GM12878 (cell line): Measurements from ENCODE around the gene NDST4. TPM values are rescaled to one million over a fixed set of nuclear protein-coding genes. Genes with fewer than 3 reads are reported as not detected.

Experiments
- ATAC-seq: fragments of 200-7000 bp; cut with Tn5 transposase; 3 replicates; pipeline ENCODE4 v1.9.1; 2020; ENCODE audit warnings: mild to moderate bottlenecking, moderate library complexity
- BruUV-seq: library from RNA; stranded (reverse); fragments of 400-500 nt; replicated peaks from 2 replicates; lab custom pipeline; 2021; lab: Mats Ljungman, UMichigan
- CTCF ChIA-PET: fragments of 300-600 bp; sonication (Branson Sonifier 250); formaldehyde crosslinking; extraction: SDS; loops from one replicate; lab custom pipeline; 2021; ENCODE audit warnings: inconsistent platforms; lab: Yijun Ruan, JAX
- POLR2A ChIA-PET: fragments of 350-600 bp; formaldehyde crosslinking; extraction: SDS; loops from one replicate; lab custom pipeline; 2021; ENCODE audit warnings: inconsistent platforms; lab: Charles Lee
- RAD21 ChIA-PET: fragments of 300-600 bp; sonication (Branson Sonifier 250); formaldehyde crosslinking; loops from one replicate; lab custom pipeline; 2023; ENCODE audit warnings: antibody characterized with exemption; ENCODE audit not compliant: unreplicated experiment; lab: Charles Lee
- SMC1A ChIA-PET: fragments of 300-600 bp; sonication (Branson Sonifier 250); formaldehyde crosslinking; loops from one replicate; lab custom pipeline; 2023; ENCODE audit not compliant: unreplicated experiment, uncharacterized antibody; lab: Charles Lee
- DNase-seq: peaks from one replicate; pipeline ENCODE4 v3.0.0-alpha.2; 2011; ENCODE audit warnings: low read depth, low spot score
- FAIRE-seq: peaks from 3 replicates; lab custom pipeline; 2011; peaks lifted over from hg19 to GRCh38; lab: Jason Lieb, UNC
- H2AFZ ChIP-seq: 2 replicates; pipeline ENCODE4 v1.6.0; 2011; ENCODE audit warnings: low read depth, low read length, control low read depth; ENCODE audit not compliant: control insufficient read depth
- H3K27ac ChIP-seq: 2 replicates; pipeline ENCODE4 v1.5.1; 2011; ENCODE audit warnings: control low read depth; ENCODE audit not compliant: control insufficient read depth, insufficient read depth
- H3K27me3 ChIP-seq, 2 experiments: replicated peaks in 1 of 2; 2 replicates each; pipeline versions ENCODE4 v1.6.0 to v1.6.1; 2011; ENCODE audit warnings: low read length in 1 of 2; ENCODE audit not compliant: control insufficient read depth in 2 of 2, insufficient read depth in 2 of 2
- H3K36me3 ChIP-seq, 2 experiments: 2 replicates each; pipeline ENCODE4 v1.5.1; 2011; ENCODE audit warnings: low read length in 1 of 2; ENCODE audit not compliant: control insufficient read depth in 2 of 2, insufficient read depth in 2 of 2
- H3K4me1 ChIP-seq: 2 replicates; pipeline ENCODE4 v1.6.1; 2011; ENCODE audit warnings: mild to moderate bottlenecking, low read length, moderate library complexity, mixed read lengths; ENCODE audit not compliant: control insufficient read depth, insufficient read depth
- H3K4me2 ChIP-seq: 2 replicates; pipeline ENCODE4 v1.6.0; 2011; ENCODE audit warnings: control low read depth; ENCODE audit not compliant: control insufficient read depth, insufficient read depth
- H3K4me3 ChIP-seq: fragments of 200-600 bp; sonication (generic); 2 replicates; pipeline ENCODE4 v1.5.1; 2016
- H3K79me2 ChIP-seq: 2 replicates; pipeline ENCODE4 v1.6.0; 2011; ENCODE audit warnings: low read length; ENCODE audit not compliant: control insufficient read depth, insufficient read depth
- H3K9ac ChIP-seq: 2 replicates; pipeline ENCODE4 v1.8.0; 2011; ENCODE audit warnings: low read length, control low read depth, mixed read lengths; ENCODE audit not compliant: control insufficient read depth, insufficient read depth
- H3K9me3 ChIP-seq: replicated peaks from 3 replicates; pipeline ENCODE4 v1.5.1; 2011; ENCODE audit warnings: mild to moderate bottlenecking, low read length; ENCODE audit not compliant: control insufficient read depth, insufficient read depth
- H4K20me1 ChIP-seq: 2 replicates; pipeline ENCODE4 v1.6.0; 2011; ENCODE audit not compliant: control insufficient read depth, insufficient read depth
- CBFB ChIP-seq: IDR thresholded peaks from 2 replicates; pipeline ENCODE4 v1.6.1; 2016; ENCODE audit warnings: antibody characterized with exemption, low read depth
- EED ChIP-seq: sonication (generic); IDR thresholded peaks from 2 replicates; pipeline ENCODE4 v1.6.1; 2016; ENCODE audit warnings: antibody characterized with exemption, low read depth
- EGR1 ChIP-seq, 2 experiments: IDR thresholded peaks; 1 replicate in 1 of 2; 2 replicates in 1 of 2; pipeline ENCODE4 v1.6.1; 2011 to 2012; ENCODE audit warnings: low read depth in 2 of 2, low read length in 2 of 2, borderline replicate concordance in 1 of 2, mild to moderate bottlenecking in 1 of 2, moderate library complexity in 1 of 2
- RELA ChIP-seq: fragments of 450-650 bp; IDR thresholded peaks from 2 replicates; pipeline ENCODE4 v1.8.0; 2014; ENCODE audit warnings: borderline replicate concordance; ENCODE audit not compliant: partially characterized antibody
- REST ChIP-seq: IDR thresholded peaks from 2 replicates; pipeline ENCODE4 v1.6.1; 2012; ENCODE audit warnings: mild to moderate bottlenecking, low read depth, low read length
- SMAD5 ChIP-seq: IDR thresholded peaks from 2 replicates; pipeline ENCODE4 v1.6.1; 2016; ENCODE audit warnings: antibody characterized with exemption, low read depth
- SPI1 ChIP-seq: IDR thresholded peaks from 2 replicates; pipeline ENCODE4 v1.6.1; 2011; ENCODE audit warnings: low read depth, mild to moderate bottlenecking, low read length, moderate library complexity, borderline replicate concordance; ENCODE audit not compliant: insufficient read depth
- ZNF217 ChIP-seq: fragments of 450-650 bp; IDR thresholded peaks from 2 replicates; pipeline ENCODE4 v1.6.1; 2017; ENCODE audit warnings: antibody characterized with exemption, mild to moderate bottlenecking
- ZNF274 ChIP-seq: IDR thresholded peaks from one replicate; pipeline ENCODE4 v1.8.0; 2011; ENCODE audit not compliant: insufficient read length, insufficient read depth
- WGBS: methylation state at CpG from one replicate; pipeline ENCODE4 v1.1.6; 2016; ENCODE audit warnings: low lambda C conversion rate; ENCODE audit not compliant: insufficient replicate concordance, insufficient coverage; ENCODE audit errors: missing lambda C conversion rate; 5-methylcytosine and 5-hydroxymethylcytosine counted together
- in situ Hi-C: fragments of 300-500 bp; cut with MboI; formaldehyde crosslinking; loops from 9 replicates; pipeline ENCODE4 v1.14.3; 2018; ENCODE audit warnings: mixed read lengths
- intact Hi-C: fragments of 100-400 bp; cut with micrococcal nuclease; formaldehyde crosslinking; loops from one replicate; pipeline ENCODE4 v1.14.2; 2022; ENCODE audit not compliant: unreplicated experiment
- polyA plus RNA-seq, 11 experiments: library from polyadenylated mRNA; depleted of rRNA in 4 of 11; unstranded in 6 of 11; stranded (reverse) in 5 of 11; fragments of >200 nt; fragmentation: Nextera tagmentation in 4 of 11; fragmentation: Illumina TruSeq in 1 of 11; extraction: Ambion mirVana in 4 of 11; extraction: Trizol in 1 of 11; gene quantifications; 1 replicate in 1 of 11; 2 replicates in 10 of 11; pipeline versions ENCODE4 v1.2.1 to v1.2.3, GENCODE V29; 2011 to 2016; ENCODE audit warnings: inconsistent platforms in 2 of 11, missing spikeins in 2 of 11, low read depth in 1 of 11
- total RNA-seq, 4 experiments: library from RNA; depleted of rRNA in 3 of 4; stranded (reverse); fragments of >200 nt in 3 of 4; fragmentation: Illumina TruSeq in 1 of 4; extraction: Trizol in 1 of 4; gene quantifications; 2 replicates each; pipeline versions ENCODE4 v1.2.1 to v1.2.3, GENCODE V29; 2013 to 2021

Gene NDST4
- total and polyA plus RNA-seq, 10 of the 15 experiments (the other 5 are each of a cell fraction or from before 2014, with no cell fraction given) = 0.04 to 0.11 (median 0.07) TPM; not detected in 6

DNA sequence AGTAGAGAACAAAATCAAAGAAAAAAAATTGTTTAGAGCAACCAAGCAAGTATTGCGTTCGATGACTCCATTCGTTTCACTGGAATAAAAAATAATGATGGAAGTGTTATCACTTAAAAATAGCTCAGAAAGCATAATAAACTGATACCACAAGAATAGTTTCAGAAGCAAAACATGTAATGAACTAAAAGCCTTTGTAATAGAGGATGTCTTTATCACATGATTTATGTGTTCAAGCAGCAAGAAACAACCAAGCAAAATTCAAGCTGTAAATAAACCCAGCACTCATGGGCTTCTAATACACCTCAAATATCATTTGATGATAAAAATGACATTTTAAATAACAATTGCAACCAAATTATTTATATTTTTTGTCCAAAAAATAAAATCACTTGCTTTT is 192.2 kb downstream of the NDST4 start (continued):
- TF ChIP-seq REST = no peak
- TF ChIP-seq, all 136 proteins: peak for 0

DNA sequence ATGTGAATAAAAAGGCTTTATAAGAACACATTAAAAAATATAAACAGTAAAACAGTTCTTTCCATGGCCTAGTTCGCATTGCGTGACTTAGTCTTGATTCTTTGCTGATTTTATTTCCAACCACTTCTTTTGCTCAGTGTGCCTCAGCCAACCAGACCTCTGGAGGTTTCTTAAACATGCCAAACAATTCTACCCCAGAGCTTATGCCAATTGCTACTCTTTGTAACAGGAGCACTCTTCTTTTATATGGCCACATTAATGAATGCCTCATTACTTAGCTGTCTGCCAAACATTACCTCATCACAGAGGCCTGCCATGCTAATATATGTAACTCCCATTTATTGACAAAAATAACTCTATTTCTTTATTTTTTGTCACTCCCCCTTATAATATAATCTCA is 202.3 kb downstream of the NDST4 start:
- no peak for TF ChIP-seq SMAD5
- no peak for TF ChIP-seq CBFB
- no peak for TF ChIP-seq ZNF274
- TF ChIP-seq RELA = no peak
- TF ChIP-seq SPI1 = no peak
- no peak for TF ChIP-seq EGR1 (IDR thresholded peaks at IDR 0.05; ENCODE audit: borderline replicate concordance in 1 of 2, low read depth in 2 of 2, low read length in 2 of 2)
- no peak for TF ChIP-seq EED
- TF ChIP-seq ZNF217 = no peak
- H4K20me1 ChIP-seq = no peaks in the 10 kb centered on the region
- H2AFZ ChIP-seq = no peak overlapping the region
- DNase-seq = no peak
- H3K36me3 ChIP-seq = no peaks in the 10 kb centered on the region
- in situ Hi-C loops (no loop called here), intact Hi-C loops (no loop called here)
- FAIRE-seq = no peak
- H3K4me2 ChIP-seq = no peak overlapping the region
- H3K9ac ChIP-seq = no peak overlapping the region
- CTCF ChIA-PET = no interaction called here
- no peak overlapping the region for H3K4me3 ChIP-seq
- H3K4me1 ChIP-seq = no peaks in the 10 kb centered on the region
- SMC1A ChIA-PET = no interaction called here
- H3K27me3 ChIP-seq = no peaks in the 10 kb centered on the region
- RAD21 ChIA-PET = no interaction called here
- no peak for ATAC-seq
- no peaks in the 10 kb centered on the region for H3K79me2 ChIP-seq
- 72% methylated on average over 2 of the region's 2 CpGs for WGBS
- no TSS peak for BruUV-seq
- POLR2A ChIA-PET = no interaction called here
- no peaks in the 10 kb centered on the region for H3K9me3 ChIP-seq
- no peak overlapping the region for H3K27ac ChIP-seq
